ENCODE measurements around the gene RAB11FIP4. TPM values are rescaled to one million over a fixed set of nuclear protein-coding genes. Genes with fewer than 3 reads are reported as not detected.

RAB11FIP4 gene
- total RNA-seq, 1 experiment from 2014 or later: 54.9 TPM

DNA sequence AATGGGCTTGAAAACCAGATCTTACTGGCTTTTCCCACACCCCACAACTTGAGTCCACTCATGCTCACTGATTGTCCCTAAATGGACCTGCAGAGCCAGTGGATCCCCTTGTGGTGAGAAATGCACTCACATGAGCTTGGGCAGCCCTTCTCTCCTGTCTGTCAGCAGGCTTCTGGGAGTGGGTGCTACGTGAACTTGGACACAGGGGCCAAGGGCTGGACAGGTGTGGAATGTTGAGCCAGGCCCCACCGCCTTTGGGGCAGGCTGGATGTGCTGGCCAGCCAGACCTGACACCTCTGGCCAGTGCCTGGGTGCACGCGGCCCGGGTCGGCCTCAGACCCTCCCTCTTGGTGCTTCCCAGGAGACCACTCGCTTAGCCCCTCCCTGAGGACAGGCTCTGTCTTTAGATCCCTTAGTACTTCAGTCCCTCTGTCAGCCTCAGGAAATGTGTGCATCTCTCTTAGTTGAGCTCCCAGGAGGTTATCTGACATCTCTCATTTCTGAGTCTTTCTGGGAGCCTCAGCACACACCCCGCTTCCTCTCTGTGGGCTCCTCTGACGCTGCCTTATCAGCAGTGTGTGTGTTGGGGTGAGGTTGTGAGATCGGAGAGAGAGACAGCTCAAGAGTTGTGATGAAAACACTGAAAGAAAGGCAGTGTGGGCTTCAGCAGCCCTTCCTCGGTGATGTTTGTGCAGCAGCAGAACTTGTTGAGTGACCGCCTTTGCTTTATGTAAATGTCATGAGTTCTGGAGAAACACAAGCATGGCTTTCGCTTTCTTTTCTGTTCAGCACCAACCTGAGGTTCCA lies 117.0 kb downstream of the RAB11FIP4 start:
- no peak overlapping the region for H3K4me3 Mint-ChIP-seq
- POLR2A ChIA-PET: interaction anchor here (1.4 kb wide), 1 partner anchor 21 kb away, joined by 4 read pairs; no protein-coding TSS in a partner anchor

DNA sequence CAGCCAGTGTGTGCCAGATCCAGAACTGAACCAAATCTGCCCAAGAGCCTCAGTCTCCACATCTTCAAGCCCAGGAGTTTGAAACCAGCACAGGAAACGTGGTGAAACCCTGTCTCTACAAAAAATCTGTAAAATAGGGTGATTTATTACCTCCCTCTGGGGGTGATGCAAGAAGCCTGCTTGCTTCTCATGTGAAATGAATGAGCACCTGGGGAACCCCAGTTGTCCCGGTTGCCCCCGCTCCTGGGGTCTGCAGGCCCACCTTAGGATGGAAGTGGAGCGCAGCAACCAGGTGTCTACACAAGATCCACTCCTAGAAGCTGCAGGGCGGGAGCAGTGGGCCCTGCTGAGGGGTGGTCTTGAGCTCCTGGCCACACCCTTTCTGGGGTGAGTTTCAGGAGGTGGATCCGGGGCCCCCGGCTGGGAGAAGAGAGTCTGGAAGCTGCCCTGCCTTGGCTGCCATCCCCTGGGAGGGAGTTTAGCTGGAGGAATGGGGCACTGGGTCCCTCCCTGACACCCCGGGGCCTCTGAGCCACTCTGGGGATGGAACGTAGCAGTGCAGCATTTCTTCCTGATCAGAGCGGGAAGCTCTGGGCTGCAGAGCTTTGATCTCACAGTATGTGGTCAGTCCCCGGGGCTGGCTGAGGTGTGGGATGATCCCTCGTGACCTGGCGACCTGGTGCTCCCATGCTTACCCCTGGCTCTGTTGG lies 117.8 kb downstream of the RAB11FIP4 start:
- Mint-ChIP-seq H3K4me1 (peaks cover 18% of the 10 kb centered on the region), H3K4me3 (no peak overlapping the region)

More for the DNA sequence above, 117.0 kb downstream of the RAB11FIP4 start:
- Mint-ChIP-seq H3K36me3 (no peaks in the 10 kb centered on the region), H3K27ac (peak overlapping the region; percentile 92), H3K4me1 (peaks cover 18% of the 10 kb centered on the region), H3K27me3 (ENCODE audit: low read depth) (no peaks in the 10 kb centered on the region), H3K9me3 (no peaks in the 10 kb centered on the region)
- ATAC-seq: peak; percentile 71
- peak; percentile 40 for DNase-seq (ENCODE audit: low spot score)
- CTCF ChIA-PET: interaction anchor here (0.6 to 1.4 kb wide), 12 partner anchors 9 to 71 kb away, joined by 3 to 9 read pairs (median 6); no protein-coding TSS in a partner anchor
- TF ChIP-seq, protein P1, sequence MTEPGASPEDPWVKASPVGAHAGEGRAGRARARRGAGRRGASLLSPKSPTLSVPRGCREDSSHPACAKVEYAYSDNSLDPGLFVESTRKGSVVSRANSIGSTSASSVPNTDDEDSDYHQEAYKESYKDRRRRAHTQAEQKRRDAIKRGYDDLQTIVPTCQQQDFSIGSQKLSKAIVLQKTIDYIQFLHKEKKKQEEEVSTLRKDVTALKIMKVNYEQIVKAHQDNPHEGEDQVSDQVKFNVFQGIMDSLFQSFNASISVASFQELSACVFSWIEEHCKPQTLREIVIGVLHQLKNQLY (CRISPR knock-in tag; IDR thresholded peaks at IDR 0.05): no peak
- TF ChIP-seq NFE2L1 (CRISPR knock-in tag; IDR thresholded peaks at IDR 0.05) (no peak), NR1H2 (CRISPR knock-in tag; IDR thresholded peaks at IDR 0.05) (no peak), JUN (CRISPR knock-in tag; IDR thresholded peaks at IDR 0.05) (no peak), ZNF138 (CRISPR knock-in tag; conservative IDR thresholded peaks at IDR 0.05) (no peak), ETV6 (CRISPR knock-in tag; IDR thresholded peaks at IDR 0.05) (no peak)
- TF ChIP-seq, protein P2, sequence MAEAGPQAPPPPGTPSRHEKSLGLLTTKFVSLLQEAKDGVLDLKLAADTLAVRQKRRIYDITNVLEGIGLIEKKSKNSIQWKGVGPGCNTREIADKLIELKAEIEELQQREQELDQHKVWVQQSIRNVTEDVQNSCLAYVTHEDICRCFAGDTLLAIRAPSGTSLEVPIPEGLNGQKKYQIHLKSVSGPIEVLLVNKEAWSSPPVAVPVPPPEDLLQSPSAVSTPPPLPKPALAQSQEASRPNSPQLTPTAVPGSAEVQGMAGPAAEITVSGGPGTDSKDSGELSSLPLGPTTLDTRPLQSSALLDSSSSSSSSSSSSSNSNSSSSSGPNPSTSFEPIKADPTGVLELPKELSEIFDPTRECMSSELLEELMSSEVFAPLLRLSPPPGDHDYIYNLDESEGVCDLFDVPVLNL (CRISPR knock-in tag; IDR thresholded peaks at IDR 0.05; ENCODE audit: borderline replicate concordance, low read depth): no peak
- TF ChIP-seq, protein P3, sequence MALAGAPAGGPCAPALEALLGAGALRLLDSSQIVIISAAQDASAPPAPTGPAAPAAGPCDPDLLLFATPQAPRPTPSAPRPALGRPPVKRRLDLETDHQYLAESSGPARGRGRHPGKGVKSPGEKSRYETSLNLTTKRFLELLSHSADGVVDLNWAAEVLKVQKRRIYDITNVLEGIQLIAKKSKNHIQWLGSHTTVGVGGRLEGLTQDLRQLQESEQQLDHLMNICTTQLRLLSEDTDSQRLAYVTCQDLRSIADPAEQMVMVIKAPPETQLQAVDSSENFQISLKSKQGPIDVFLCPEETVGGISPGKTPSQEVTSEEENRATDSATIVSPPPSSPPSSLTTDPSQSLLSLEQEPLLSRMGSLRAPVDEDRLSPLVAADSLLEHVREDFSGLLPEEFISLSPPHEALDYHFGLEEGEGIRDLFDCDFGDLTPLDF (CRISPR knock-in tag; IDR thresholded peaks at IDR 0.05): no peak
- TF ChIP-seq, protein P4, sequence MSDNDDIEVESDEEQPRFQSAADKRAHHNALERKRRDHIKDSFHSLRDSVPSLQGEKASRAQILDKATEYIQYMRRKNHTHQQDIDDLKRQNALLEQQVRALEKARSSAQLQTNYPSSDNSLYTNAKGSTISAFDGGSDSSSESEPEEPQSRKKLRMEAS (CRISPR knock-in tag; IDR thresholded peaks at IDR 0.05): 0 out of 2 replicates have a peak, but pooled peaks have one; percentile 18
- TF ChIP-seq, protein P5, sequence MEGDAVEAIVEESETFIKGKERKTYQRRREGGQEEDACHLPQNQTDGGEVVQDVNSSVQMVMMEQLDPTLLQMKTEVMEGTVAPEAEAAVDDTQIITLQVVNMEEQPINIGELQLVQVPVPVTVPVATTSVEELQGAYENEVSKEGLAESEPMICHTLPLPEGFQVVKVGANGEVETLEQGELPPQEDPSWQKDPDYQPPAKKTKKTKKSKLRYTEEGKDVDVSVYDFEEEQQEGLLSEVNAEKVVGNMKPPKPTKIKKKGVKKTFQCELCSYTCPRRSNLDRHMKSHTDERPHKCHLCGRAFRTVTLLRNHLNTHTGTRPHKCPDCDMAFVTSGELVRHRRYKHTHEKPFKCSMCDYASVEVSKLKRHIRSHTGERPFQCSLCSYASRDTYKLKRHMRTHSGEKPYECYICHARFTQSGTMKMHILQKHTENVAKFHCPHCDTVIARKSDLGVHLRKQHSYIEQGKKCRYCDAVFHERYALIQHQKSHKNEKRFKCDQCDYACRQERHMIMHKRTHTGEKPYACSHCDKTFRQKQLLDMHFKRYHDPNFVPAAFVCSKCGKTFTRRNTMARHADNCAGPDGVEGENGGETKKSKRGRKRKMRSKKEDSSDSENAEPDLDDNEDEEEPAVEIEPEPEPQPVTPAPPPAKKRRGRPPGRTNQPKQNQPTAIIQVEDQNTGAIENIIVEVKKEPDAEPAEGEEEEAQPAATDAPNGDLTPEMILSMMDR (IDR thresholded peaks at IDR 0.05): peak; percentile 32; the same call in 1 of the 2 replicates

More for the DNA sequence above, 117.8 kb downstream of the RAB11FIP4 start:
- Mint-ChIP-seq H3K27ac (peak overlapping the region; percentile 92), H3K36me3 (no peaks in the 10 kb centered on the region), H3K27me3 (ENCODE audit: low read depth) (no peaks in the 10 kb centered on the region), H3K9me3 (no peaks in the 10 kb centered on the region)
- no peak for TF ChIP-seq NR1H2 (CRISPR knock-in tag; IDR thresholded peaks at IDR 0.05)
- TF ChIP-seq GTF2I (CRISPR knock-in tag; conservative IDR thresholded peaks at IDR 0.05): no peak
- TF ChIP-seq RELA (CRISPR knock-in tag; IDR thresholded peaks at IDR 0.05; ENCODE audit: borderline replicate concordance): no peak
- TF ChIP-seq, protein P6, sequence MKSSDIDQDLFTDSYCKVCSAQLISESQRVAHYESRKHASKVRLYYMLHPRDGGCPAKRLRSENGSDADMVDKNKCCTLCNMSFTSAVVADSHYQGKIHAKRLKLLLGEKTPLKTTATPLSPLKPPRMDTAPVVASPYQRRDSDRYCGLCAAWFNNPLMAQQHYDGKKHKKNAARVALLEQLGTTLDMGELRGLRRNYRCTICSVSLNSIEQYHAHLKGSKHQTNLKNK (CRISPR knock-in tag; IDR thresholded peaks at IDR 0.05): no peak
- TF ChIP-seq HMGA2 (CRISPR knock-in tag; IDR thresholded peaks at IDR 0.05): no peak
- TF ChIP-seq EMX1 (CRISPR knock-in tag; IDR thresholded peaks at IDR 0.05): no peak
- TF ChIP-seq, protein P7, sequence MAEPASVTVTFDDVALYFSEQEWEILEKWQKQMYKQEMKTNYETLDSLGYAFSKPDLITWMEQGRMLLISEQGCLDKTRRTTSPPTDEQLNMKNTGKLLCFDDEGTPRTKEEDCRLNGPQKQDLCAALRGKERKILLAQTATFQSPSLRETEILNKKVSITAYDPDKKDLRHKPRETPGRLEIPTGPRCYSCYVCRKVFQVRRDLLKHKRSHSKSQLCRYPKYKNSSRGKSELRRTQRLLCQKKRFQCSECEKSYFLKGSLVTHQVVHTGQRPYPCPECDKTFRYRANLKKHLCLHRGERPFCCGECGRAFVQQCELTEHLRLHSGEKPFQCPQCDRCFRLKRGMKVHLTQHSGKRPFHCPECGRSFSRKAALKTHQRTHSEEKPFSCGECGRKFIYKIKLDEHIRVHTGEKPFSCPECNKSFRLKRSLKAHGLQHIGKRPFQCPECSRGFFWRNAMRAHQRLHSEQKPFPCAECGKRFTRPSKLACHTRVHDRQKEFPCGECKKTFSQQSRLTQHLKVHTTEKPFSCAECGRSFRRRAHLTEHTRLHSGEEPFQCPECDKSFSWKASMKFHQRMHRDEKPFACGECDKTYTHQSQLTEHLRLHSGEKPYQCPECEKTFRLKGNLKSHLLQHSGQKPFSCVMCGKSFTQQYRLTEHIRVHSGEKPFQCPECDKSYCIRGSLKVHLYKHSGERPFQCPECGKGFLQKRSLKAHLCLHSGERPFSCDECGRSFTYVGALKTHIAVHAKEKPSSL (CRISPR knock-in tag; conservative IDR thresholded peaks at IDR 0.05): no peak
- ATAC-seq: no peak
- CTCF ChIA-PET: interaction anchor here (0.8 to 3.0 kb wide), 8 partner anchors 8 to 120 kb away, joined by 3 to 10 read pairs (median 5); no protein-coding TSS in a partner anchor
- DNase-seq (ENCODE audit: low spot score): no peak
- POLR2A ChIA-PET: interaction anchor here (1.4 kb wide), 2 partner anchors 20 to 22 kb away, joined by 3 to 4 read pairs; no protein-coding TSS in a partner anchor

Measured in WTC11 (cell line).